OCI-LY7 (cell line): ENCODE data around the gene MITD1. TPM values are rescaled to one million over a fixed set of nuclear protein-coding genes. Genes with fewer than 3 reads are reported as not detected.

ENCODE experiments used
- BruUV-seq: library from RNA; stranded (reverse); fragments of 400-500 nt; replicated peaks from 2 replicates; lab custom pipeline; 2021; lab: Mats Ljungman, UMichigan
- CTCF ChIA-PET: fragments of 300-600 bp; sonication (Branson Sonifier 250); formaldehyde crosslinking; loops from one replicate; lab custom pipeline; 2022; ENCODE audit warnings: antibody characterized with exemption; ENCODE audit not compliant: unreplicated experiment; lab: Charles Lee
- POLR2A ChIA-PET: fragments of 300-600 bp; sonication (Branson Sonifier 250); formaldehyde crosslinking; loops from one replicate; lab custom pipeline; 2022; ENCODE audit warnings: antibody characterized with exemption; lab: Charles Lee
- DNase-seq: peaks from one replicate; pipeline ENCODE4 v3.0.0-alpha.2; 2015; ENCODE audit warnings: low spot score
- H2AFZ ChIP-seq: fragments of 200-600 bp; sonication (generic), shearing (Covaris generic); 2 replicates; pipeline ENCODE4 v1.6.1; 2014; ENCODE audit warnings: mild to moderate bottlenecking, antibody characterized with exemption, low read length, moderate library complexity
- H3K27ac ChIP-seq: fragments of 200-600 bp; sonication (generic); 2 replicates; pipeline ENCODE4 v1.5.1; 2014; ENCODE audit warnings: mixed run types, low read depth, mild to moderate bottlenecking, moderate library complexity, low read length, inconsistent platforms; ENCODE audit not compliant: poor library complexity, severe bottlenecking
- H3K36me3 ChIP-seq: fragments of 200-600 bp; sonication (generic); 2 replicates; pipeline ENCODE4 v1.6.1; 2014; ENCODE audit warnings: mild to moderate bottlenecking, antibody characterized with exemption, low read length, moderate library complexity, mixed read lengths; ENCODE audit not compliant: insufficient read depth
- H3K4me1 ChIP-seq: fragments of 200-600 bp; sonication (generic); 2 replicates; pipeline ENCODE4 v1.5.1; 2014; ENCODE audit warnings: mild to moderate bottlenecking, low read length; ENCODE audit not compliant: insufficient read depth, poor library complexity, severe bottlenecking
- H3K4me2 ChIP-seq: fragments of 200-600 bp; sonication (generic); 2 replicates; pipeline ENCODE4 v1.6.1; 2014; ENCODE audit warnings: mild to moderate bottlenecking, low read length
- H3K4me3 ChIP-seq: fragments of 200-600 bp; sonication (generic); 2 replicates; pipeline ENCODE4 v1.5.1; 2014; ENCODE audit warnings: mild to moderate bottlenecking, low read depth, low read length; ENCODE audit not compliant: poor library complexity, severe bottlenecking
- H3K79me2 ChIP-seq: fragments of 200-600 bp; sonication (generic); 2 replicates; pipeline ENCODE4 v1.6.1; 2016; ENCODE audit warnings: low read depth, mild to moderate bottlenecking, low read length, moderate library complexity, mixed read lengths; ENCODE audit not compliant: insufficient read depth
- H3K9me2 ChIP-seq: fragments of 200-600 bp; sonication (generic); 2 replicates; pipeline ENCODE4 v1.6.1; 2016; ENCODE audit warnings: mild to moderate bottlenecking, low read length, mixed read lengths; ENCODE audit not compliant: insufficient read depth
- H3K9me3 ChIP-seq: fragments of 200-600 bp; sonication (generic); 2 replicates; pipeline ENCODE4 v1.6.1; 2014; ENCODE audit warnings: mild to moderate bottlenecking, mixed run types, low read length, mixed read lengths
- H4K20me1 ChIP-seq: fragments of 200-600 bp; sonication (generic); 2 replicates; pipeline ENCODE4 v1.6.1; 2014; ENCODE audit warnings: mild to moderate bottlenecking, antibody characterized with exemption, low read length, moderate library complexity, mixed read lengths; ENCODE audit not compliant: insufficient read depth
- EZH2phosphoT487 ChIP-seq: fragments of 200-600 bp; sonication (generic); IDR thresholded peaks from 2 replicates; pipeline ENCODE4 v1.6.1; 2018; ENCODE audit warnings: low read depth, borderline replicate concordance, mild to moderate bottlenecking, mixed run types, antibody characterized with exemption, low read length, moderate library complexity, mixed read lengths
- intact Hi-C: fragments of 100-400 bp; cut with micrococcal nuclease; formaldehyde crosslinking; loops from one replicate; pipeline ENCODE4 v1.10.0; 2022; ENCODE audit not compliant: unreplicated experiment
- total RNA-seq, 2 experiments: library from RNA; depleted of rRNA in 1 of 2; stranded (reverse); fragments of >200 nt in 1 of 2; shearing (Covaris generic) in 1 of 2; gene quantifications; 2 replicates each; pipeline ENCODE4 v1.2.3, GENCODE V29; 2014 to 2022
- TF ChIP-seq, protein P1 (sequence below): fragments of 200-600 bp; sonication (generic); conservative IDR thresholded peaks from 2 replicates; pipeline ENCODE4 v1.5.1; 2014; ENCODE audit warnings: mild to moderate bottlenecking, antibody characterized with exemption, low read length, moderate library complexity, mixed read lengths

Gene MITD1
- total RNA-seq, 2 experiments from 2014 or later: 34.2 to 35.9 TPM

DNA sequence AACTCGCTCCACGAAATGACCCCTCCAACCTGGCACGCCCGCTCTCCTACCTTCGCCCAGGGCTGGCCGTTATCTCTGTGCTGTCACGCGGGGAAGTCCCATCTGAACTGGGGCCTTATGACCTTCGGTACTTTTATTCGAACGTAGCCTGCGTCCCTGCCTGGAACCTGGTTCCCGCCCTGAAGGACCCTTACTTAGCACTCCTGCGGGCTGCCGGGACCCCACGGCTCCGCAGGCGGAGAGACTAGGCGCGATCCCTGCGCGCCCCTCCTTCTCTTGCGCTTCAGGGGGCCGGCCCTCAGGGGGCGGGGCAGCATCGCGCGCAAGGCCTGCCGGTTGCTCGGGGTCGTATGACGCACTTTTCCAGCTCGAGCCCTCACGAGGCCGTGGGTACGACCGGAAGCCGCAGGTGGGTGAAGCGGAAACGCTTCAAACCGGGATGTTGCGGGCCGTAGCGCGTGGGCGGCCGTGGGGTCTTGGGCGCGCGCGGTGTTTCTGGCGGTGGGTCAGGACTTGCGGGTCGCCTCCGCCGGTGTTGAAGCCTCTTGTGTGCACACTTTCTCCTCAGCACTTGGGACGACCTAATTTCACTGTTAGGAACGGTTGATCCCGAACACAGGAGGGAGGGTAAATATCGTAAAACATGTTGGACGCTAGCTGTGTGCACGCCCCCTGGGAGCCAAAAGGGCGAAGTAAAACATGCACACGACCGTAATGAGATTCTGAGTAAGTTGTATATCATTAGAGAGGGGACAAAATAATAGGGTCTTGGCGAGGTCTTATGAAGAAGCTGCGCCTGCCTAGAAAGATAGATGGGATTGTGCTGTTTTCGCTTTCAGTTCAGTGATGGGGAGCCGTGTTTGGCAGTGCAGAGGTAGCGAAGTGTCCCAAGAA is 26.0 kb downstream of the MITD1 start, which contains the start of the genes LIPT1 and TSGA10:
Gene LIPT1 (plus strand): TSS at position 325 of the 894 bp plus-strand sequence. CDS start 6,991 bp downstream, outside the sequence.
Gene TSGA10 (minus strand): TSS at position 300 of the 894 bp plus-strand sequence. CDS start 45,503 bp downstream, outside the sequence.
- POLR2A ChIA-PET: interaction anchor here (1.5 to 2.2 kb wide), 3 partner anchors 11 to 26 kb away, joined by 3 to 12 read pairs (median 8); partner anchors contain the start of genes C2orf15, MITD1 and MRPL30
- Histone ChIP-seq H3K9me3 (no peaks in the 10 kb centered on the region), H2AFZ (peak within 1 kb of the TSS; percentile 82), H3K4me2 (peak within 1 kb of the TSS; percentile 88), H3K36me3 (peaks cover 12% of the 10 kb centered on the region), H4K20me1 (no peaks in the 10 kb centered on the region), H3K9me2 (no peaks in the 10 kb centered on the region), H3K27ac (peak within 1 kb of the TSS; percentile 70), H3K4me3 (peak within 1 kb of the TSS; percentile 75), H3K79me2 (peaks cover 8% of the 10 kb centered on the region; the same call in 1 of the 2 replicates), H3K4me1 (peaks cover 21% of the 10 kb centered on the region)
- TSS peak; percentile 82 for BruUV-seq
- TF ChIP-seq EZH2phosphoT487: no peak
- TF ChIP-seq, protein P1, sequence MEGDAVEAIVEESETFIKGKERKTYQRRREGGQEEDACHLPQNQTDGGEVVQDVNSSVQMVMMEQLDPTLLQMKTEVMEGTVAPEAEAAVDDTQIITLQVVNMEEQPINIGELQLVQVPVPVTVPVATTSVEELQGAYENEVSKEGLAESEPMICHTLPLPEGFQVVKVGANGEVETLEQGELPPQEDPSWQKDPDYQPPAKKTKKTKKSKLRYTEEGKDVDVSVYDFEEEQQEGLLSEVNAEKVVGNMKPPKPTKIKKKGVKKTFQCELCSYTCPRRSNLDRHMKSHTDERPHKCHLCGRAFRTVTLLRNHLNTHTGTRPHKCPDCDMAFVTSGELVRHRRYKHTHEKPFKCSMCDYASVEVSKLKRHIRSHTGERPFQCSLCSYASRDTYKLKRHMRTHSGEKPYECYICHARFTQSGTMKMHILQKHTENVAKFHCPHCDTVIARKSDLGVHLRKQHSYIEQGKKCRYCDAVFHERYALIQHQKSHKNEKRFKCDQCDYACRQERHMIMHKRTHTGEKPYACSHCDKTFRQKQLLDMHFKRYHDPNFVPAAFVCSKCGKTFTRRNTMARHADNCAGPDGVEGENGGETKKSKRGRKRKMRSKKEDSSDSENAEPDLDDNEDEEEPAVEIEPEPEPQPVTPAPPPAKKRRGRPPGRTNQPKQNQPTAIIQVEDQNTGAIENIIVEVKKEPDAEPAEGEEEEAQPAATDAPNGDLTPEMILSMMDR: peak; percentile 53; the same call in 1 of the 2 replicates
- CTCF ChIA-PET: no interaction called here
- intact Hi-C loops: loop anchor here (1.0 to 2.0 kb wide), 4 partner anchors 14 to 335 kb away; partner anchors contain the start of genes C2orf15, EIF5B, MITD1 and MRPL30
- DNase-seq: peak; percentile 95

DNA sequence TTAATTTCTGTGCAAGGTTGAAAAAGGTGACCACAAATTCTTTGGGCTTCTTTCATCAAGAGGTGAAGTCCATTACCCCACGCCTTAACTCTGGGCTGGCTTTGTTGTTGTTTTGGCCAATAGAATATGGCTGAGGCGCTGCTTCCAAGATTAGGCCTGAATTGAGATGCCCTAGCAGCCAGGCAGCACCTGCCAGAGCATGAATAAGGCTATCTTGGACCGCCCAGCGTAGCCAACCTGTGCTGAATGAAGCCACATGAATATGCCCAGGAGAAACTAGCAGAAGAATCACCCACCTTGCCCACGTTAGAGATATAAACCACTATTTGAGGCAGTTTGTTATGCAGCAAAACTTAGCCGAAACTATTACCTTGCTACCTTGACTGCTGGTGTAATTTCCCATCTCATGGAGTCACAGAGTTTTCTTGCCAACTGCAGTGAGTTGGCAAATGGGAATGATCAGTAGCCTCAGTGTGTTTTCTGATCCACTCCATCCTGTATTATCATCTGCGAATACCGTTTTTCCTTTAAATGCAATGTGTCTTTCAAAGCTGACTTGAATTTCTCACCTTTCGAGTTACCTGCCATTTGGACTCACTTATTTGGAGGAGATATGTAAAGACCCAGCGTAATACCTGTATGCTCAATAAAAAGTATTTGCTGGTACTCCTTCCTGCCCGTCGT is 26.8 kb downstream of the MITD1 start:
- H2AFZ ChIP-seq: peak overlapping the region; percentile 82
- ChIA-PET CTCF (interaction anchor here (0.5 kb wide), 1 partner anchor 1934 kb away, joined by 3 read pairs; no protein-coding TSS in a partner anchor), POLR2A (interaction anchor here (1.0 to 2.2 kb wide), 2 partner anchors 12 to 13 kb away, joined by 3 to 12 read pairs; partner anchors contain the start of gene C2orf15)
- H3K4me3 ChIP-seq: peak overlapping the region; percentile 75
- peaks cover 21% of the 10 kb centered on the region for H3K4me1 ChIP-seq
- H3K9me2 ChIP-seq: no peaks in the 10 kb centered on the region
- intact Hi-C loops: loop anchor here (2.0 kb wide), 3 partner anchors 13 to 183 kb away; partner anchors contain the start of genes C2orf15, EIF5B, MITD1 and MRPL30
- peaks cover 12% of the 10 kb centered on the region for H3K36me3 ChIP-seq
- H4K20me1 ChIP-seq: no peaks in the 10 kb centered on the region
- H3K79me2 ChIP-seq: peaks cover 8% of the 10 kb centered on the region; the same call in 1 of the 2 replicates
- no peak for TF ChIP-seq EZH2phosphoT487
- TF ChIP-seq, protein P1: no peak
- peak overlapping the region; percentile 88 for H3K4me2 ChIP-seq
- BruUV-seq: TSS peak; percentile 74
- H3K9me3 ChIP-seq: no peaks in the 10 kb centered on the region
- no peak for DNase-seq
- peak overlapping the region; percentile 13 for H3K27ac ChIP-seq
